GM12874 (cell line): ENCODE results near the gene B4GALT5.

Experiments used
- TF ChIP-seq, protein P1 (sequence below): IDR thresholded peaks from 2 replicates; pipeline ENCODE4 v1.5.1; 2011; ENCODE audit warnings: low read depth, mild to moderate bottlenecking, control low read depth, low read length, moderate library complexity; ENCODE audit not compliant: insufficient read depth

B4GALT5 gene

GRCh38 chr20:49601153-49601924 lies 112.3 kb downstream of the B4GALT5 start:
- TF ChIP-seq, protein P1, sequence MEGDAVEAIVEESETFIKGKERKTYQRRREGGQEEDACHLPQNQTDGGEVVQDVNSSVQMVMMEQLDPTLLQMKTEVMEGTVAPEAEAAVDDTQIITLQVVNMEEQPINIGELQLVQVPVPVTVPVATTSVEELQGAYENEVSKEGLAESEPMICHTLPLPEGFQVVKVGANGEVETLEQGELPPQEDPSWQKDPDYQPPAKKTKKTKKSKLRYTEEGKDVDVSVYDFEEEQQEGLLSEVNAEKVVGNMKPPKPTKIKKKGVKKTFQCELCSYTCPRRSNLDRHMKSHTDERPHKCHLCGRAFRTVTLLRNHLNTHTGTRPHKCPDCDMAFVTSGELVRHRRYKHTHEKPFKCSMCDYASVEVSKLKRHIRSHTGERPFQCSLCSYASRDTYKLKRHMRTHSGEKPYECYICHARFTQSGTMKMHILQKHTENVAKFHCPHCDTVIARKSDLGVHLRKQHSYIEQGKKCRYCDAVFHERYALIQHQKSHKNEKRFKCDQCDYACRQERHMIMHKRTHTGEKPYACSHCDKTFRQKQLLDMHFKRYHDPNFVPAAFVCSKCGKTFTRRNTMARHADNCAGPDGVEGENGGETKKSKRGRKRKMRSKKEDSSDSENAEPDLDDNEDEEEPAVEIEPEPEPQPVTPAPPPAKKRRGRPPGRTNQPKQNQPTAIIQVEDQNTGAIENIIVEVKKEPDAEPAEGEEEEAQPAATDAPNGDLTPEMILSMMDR: no peak

DNA sequence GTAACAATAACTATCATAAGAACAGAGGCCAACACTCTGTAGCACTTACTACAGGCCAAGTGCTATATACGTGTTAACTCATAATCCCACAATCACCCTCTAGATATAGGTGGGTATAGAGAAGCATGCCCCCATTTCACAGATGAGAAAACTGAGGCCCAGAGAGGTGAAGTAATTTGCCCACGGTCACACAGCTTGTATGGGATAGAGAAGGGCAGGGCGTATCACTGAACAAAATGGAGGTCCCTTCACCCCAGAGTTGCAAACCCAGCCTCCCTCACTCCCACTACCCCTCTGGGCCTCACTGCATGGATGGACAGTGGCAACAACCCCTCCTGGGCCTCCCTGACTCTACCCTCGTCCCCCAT lies 113.9 kb downstream of the B4GALT5 start:
- TF ChIP-seq, protein P1: no peak

DNA sequence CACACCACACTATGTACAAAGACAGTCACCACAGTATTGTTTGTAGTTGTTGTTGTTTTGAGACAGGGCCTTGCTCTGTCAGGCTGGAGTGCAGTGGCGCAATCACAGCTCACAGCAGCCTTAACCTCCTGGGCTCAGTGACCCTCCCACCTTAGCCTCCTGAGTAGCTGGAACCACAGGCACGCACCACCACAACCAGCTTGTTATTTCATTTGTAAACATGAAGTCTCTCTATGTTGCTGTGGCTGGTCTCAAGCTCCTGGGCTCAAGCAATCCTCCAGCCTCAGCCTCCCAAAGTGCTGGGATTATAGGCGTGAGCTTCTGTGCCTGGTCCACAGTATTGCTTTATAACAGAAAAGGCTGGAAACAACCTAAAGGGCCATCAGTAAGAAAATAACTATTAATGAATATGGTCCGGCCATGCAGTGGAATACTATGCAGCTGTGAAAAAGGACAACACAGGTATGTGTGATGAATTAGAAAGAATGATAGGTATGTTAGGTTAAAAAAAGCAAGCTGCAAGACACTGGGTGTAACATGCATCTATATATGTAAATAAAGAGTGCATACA lies 115.8 kb downstream of the B4GALT5 start:
- TF ChIP-seq, protein P1: no peak

GRCh38 chr20:49595811-49596561 lies 117.7 kb downstream of the B4GALT5 start:
- TF ChIP-seq, protein P1: no peak

DNA sequence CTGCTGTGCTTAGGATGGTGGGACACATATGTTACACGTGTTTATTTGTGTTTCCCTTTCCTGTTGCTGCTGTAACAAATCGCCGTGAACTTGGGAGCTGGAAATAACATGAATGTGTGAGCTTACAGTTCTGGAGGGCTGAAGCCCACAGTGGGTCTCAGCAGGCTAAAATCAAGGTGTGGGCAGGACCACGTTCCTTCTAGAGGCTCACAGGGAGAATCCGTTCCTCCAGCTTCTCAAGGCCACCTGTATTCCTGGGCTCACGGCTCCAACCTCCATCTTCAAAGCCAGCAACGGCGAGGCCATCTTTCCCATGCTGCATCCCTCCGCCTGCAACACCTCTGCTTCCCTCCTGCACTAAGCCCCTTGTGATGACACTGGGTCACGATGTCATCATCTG lies 118.3 kb downstream of the B4GALT5 start:
- TF ChIP-seq, protein P1: no peak

DNA sequence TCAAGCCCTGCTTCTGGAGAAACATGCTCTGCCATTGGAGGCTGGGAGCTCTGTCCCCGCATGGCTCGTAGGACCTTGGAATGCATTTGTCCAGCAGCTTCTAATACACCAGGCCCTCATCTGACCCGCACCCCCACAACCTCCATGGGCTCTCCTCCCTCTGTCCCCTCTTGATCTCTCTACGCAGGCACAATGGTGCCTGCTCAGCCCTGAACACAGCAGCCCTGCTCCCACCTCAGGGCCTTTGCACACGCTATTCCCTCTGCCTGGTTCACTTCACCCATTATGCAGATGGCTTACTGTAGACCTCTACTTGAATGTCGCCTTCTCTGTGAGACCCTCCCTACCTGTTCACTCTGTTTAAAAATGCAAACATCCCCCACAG lies 118.8 kb downstream of the B4GALT5 start:
- TF ChIP-seq, protein P1: no peak

DNA sequence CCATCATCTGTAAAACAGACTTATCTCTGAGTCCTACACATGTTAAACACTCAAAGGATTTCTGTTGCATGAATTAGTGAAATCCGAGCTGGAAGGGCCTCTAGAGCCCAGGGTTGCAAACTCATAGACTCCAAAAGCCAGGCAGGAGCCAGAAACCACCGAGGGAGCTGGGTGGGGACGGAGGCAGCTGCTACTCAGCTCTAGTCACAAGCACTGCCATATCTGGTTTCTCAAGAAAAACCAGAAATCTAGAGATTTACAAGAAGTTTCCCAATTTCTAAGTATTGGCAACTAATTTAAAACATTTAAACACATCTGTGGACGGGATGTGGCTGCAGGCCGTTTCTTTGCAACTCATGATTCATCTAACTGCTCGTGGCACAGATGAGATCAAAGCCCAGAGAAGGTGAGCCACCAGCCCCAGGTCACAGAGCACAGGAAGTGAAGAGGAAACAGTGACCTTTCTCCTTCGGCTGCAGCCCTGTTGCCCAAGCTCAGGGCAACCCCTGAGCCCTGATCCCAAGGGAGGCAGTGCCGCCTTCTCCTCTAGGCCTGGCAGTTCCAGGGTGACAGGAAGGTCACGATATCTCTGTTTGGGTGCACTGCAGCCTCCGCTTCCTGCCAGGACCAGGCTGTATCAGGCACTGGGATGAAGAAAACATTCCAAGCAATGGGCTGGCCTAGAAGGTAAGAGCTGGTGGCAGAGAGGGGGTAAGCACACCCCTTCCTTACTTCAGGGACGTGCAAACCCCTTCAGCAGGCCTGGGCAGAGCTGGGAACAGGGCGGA lies 119.3 kb downstream of the B4GALT5 start:
- TF ChIP-seq, protein P1: no peak
